ENCODE results near the gene CDKN2D.

DNA sequence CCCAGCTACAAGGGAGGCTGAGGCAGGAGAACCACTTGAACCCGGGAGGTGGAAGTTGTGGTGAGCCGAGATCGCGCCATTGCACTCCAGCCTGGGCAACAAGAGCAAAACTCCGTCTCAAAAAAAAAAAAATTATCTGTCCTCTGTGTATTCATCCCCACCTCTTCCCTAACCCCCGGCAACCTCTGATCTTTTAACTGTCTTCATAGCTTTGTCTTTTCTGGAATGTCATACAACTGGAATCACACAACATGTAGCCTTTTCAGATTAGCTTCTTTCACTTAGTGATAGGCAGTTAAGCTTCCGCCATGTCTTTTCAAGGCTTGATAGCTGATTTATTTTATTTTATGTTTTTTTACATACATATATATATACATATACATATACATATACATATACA, 43.1 kb downstream of the CDKN2D start:
- TF ChIP-seq EP300 (IDR thresholded peaks at IDR 0.05) (no peak), CTCF (IDR thresholded peaks at IDR 0.05) (no peak), POLR2A (IDR thresholded peaks at IDR 0.05) (no peak)
